Myocyte (in vitro differentiated cells): ENCODE results near the gene CELSR3. TPM values are rescaled to one million over a fixed set of nuclear protein-coding genes. Genes with fewer than 3 reads are reported as not detected.

Experiments
- DNase-seq: peaks from one replicate; pipeline ENCODE4 v3.0.0-alpha.2; 2012; ENCODE audit warnings: low read depth
- polyA plus RNA-seq: library from polyadenylated mRNA; unstranded; fragments of >200 nt; gene quantifications from one replicate; pipeline ENCODE4 v1.2.1, GENCODE V29; 2012; ENCODE audit warnings: missing spikeins
- total RNA-seq: library from RNA; depleted of rRNA; stranded (reverse); fragments of >200 nt; gene quantifications from 2 replicates; pipeline ENCODE4 v1.2.3, GENCODE V29; 2014

Gene CELSR3, protein sequence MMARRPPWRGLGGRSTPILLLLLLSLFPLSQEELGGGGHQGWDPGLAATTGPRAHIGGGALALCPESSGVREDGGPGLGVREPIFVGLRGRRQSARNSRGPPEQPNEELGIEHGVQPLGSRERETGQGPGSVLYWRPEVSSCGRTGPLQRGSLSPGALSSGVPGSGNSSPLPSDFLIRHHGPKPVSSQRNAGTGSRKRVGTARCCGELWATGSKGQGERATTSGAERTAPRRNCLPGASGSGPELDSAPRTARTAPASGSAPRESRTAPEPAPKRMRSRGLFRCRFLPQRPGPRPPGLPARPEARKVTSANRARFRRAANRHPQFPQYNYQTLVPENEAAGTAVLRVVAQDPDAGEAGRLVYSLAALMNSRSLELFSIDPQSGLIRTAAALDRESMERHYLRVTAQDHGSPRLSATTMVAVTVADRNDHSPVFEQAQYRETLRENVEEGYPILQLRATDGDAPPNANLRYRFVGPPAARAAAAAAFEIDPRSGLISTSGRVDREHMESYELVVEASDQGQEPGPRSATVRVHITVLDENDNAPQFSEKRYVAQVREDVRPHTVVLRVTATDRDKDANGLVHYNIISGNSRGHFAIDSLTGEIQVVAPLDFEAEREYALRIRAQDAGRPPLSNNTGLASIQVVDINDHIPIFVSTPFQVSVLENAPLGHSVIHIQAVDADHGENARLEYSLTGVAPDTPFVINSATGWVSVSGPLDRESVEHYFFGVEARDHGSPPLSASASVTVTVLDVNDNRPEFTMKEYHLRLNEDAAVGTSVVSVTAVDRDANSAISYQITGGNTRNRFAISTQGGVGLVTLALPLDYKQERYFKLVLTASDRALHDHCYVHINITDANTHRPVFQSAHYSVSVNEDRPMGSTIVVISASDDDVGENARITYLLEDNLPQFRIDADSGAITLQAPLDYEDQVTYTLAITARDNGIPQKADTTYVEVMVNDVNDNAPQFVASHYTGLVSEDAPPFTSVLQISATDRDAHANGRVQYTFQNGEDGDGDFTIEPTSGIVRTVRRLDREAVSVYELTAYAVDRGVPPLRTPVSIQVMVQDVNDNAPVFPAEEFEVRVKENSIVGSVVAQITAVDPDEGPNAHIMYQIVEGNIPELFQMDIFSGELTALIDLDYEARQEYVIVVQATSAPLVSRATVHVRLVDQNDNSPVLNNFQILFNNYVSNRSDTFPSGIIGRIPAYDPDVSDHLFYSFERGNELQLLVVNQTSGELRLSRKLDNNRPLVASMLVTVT (N-terminal part only)
- 2.0 and 3.2 TPM in 2 replicates for total RNA-seq
- polyA plus RNA-seq, result 3.2 TPM

DNA sequence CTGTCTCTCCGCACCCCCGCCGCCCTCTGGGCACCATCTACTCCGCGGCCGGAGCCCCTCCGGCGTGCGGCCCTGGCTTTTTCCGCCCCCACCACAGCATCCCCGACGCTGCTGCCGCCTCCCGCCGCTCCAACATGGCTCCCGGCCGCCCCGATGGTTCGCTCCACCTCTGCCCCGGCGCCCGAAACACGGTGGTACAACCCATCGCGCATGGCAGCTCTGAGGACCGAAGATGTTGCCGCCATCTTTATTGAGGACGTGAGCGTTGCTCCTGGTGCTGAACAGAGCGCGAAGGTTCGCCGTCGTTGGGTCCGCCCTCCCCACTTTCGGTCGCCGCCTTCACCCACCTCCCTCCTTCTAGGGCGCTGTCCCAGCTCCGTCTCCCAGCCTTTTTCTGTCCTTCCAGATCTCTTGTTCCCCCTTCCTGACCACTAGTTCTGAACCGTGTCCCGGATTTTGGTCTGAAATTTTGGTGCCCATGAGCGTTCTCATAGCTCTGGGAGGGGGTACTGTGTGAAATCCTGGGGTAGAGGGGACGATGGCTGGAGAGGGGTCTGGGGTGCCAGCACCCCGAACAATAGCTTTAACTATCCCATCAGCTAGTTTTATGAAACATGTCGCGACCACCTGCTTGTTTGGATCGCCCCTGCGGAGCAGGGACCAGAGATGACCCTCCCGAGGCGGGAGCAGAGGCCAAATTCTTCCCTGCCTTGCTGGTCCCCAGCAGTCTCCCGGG lies at the start of gene CELSR3:
TSS of gene CELSR3 (minus strand) at position 134 of the 736 bp plus-strand sequence. CDS start 252 bp downstream, outside the sequence.
- peak; percentile 92 for DNase-seq

- DNase-seq, result no peak
These were observed 49.0 kb upstream of the CELSR3 start for GRCh38 chr3:48711727-48712126.

DNA sequence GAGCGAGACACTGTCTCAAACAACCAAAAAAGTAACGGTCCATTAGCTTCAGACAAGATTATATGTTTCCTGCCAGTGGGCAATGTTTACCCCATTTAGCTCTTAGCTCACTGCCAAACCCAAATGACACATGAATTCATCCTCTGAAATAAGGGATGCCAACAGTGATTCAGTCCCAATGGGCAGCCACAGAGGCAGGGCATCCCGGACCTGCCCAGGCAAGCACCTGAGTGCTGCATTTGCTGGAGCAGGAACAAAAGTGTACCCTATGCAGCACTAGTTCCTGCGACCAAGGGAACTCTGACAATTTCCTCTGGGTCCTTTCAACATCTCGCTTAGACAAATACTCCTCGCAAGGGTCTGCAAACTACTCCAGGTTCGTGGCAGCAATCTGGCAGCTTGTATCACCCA lies 46.4 kb upstream of the CELSR3 start:
- DNase-seq, result peak; percentile 70

DNA sequence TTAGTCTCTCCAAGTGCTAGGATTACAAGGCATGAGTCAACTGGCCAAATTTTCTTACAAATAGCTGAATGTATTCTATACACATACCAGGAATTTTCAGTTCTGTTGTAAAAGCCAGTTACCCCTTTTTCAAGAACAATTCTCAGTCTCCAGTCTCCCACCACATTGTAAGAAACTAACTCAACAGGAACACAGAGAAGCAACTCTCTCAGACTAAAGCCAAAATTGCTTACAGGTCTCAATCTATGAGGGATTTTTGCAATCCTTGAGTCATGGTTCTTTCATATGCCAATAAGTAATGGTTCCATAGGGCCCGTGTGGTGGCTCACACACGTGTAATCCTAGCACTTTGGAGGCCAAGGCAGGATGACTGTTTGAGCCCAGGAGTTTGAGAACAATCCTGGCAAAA lies 45.8 kb upstream of the CELSR3 start:
- DNase-seq, result no peak

DNA sequence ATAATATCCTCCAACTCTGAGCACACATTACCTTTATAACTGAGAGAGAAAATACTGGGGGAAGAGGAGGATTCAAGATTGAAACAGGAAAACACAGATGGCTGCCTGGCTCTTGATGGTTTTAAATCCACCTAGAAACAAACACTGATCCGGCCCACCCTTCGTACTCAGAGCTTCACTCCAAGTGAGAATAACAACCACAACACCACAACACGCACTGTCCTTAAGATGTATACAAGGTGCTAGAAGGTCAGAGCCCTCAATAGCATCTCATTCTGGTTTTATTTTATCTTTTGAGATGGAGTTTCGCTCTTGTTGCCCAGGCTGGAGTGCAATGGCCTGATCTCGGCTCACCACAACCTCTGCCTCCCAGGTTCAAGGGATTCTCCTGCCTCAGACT lies 44.5 kb upstream of the CELSR3 start:
- no peak for DNase-seq

GRCh38 chr3:48702320-48702920 lies 39.7 kb upstream of the CELSR3 start:
- DNase-seq, result no peak

GRCh38 chr3:48700731-48701405 lies 38.2 kb upstream of the CELSR3 start:
- DNase-seq, result no peak

DNA sequence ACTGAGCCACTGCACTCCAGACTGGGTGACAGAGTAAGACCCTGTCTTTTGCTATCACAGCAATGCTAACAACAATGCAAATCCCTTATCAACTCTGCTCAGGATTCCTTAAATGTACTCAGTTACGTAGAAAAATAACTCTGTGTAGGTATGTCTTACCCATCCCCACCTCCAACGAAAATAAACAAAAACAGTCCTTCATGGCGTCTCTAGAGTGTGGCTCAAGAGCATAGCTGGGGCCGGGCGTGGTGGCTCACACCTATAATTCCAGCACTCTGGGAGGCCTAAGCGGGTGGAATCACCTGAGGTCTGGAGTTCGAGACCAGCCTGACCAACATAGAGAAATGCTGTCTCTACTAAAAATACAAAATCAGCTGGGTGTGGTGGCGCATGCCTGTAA lies 36.2 kb upstream of the CELSR3 start:
- no peak for DNase-seq

GRCh38 chr3:48697952-48698351 lies 35.3 kb upstream of the CELSR3 start:
- no peak for DNase-seq

- DNase-seq, result no peak
These were observed 33.9 kb upstream of the CELSR3 start for GRCh38 chr3:48696601-48697000.

DNA sequence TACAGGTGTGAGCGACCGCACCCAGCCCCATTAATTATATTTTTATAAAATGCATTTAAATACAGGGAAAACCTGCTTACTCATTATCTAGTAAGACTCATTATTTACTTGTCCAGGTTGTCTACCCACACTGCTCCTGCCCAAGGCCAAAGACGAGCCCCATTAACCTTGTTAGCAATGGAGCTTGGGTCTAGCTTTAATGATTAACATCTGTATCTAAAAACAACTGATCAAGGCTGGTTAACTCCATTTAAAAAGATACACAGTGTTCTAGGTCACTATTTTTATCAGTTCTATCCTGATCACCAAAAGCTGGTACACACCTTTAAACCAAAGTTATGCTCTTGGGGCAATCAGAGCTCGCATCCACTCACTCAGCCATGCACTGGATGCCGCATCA lies 33.5 kb upstream of the CELSR3 start:
- no peak for DNase-seq

DNA sequence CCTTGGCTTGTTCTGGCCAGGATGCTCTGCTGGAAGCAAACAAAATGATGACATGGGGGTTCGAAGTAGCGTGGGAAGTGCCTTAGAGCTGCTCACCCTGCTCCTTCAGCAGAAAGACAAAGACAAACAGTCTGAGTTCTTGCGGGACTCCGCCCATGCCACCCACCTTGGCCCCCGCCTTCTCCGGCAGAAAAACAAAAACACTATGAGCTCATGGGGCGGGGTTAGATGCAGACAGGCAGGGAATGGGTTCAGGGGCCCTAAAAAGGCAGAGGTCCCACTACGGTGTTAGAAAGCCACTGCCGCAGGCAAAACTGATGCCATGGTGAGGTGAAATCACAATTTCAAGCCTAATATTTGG lies 32.7 kb upstream of the CELSR3 start:
- DNase-seq, result no peak

DNA sequence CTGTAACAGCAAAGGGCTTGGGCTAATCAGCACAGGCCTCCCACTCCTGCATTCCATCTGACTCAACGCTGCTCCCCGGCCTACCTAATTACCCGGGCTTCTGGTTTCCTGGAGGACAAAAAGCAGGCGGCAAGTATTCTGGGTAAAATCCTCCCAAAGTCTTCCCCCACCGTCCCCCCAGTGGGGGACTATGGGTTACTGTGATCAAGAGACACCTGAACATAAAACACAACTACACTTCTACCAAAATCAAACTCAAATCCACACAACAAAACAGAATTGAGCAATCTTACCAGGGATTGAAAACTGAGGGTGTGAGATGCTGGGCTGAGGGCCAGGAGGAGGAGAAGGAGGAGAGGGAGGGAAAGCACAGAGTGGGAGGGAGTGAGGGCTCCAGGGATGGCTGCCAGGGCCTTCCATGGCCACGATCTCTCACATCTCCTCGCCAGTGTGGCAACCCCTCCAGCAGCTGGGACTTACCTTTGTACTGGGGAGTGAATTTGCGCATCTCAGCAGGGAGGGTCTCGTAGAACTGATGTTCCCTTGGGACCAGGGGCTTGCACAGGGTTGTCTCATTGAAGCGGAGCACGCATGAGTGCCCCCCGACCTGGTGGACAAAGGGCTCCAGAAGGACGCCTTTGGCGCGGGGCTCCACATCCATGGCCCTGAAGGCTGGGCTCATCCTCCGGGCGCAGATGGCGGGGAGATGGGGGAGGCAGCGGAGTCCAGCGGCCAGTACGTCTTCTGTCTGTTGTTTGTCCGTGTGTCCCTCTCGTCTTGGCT lies 32.1 kb upstream of the CELSR3 start:
- DNase-seq, result peak; percentile 72

GRCh38 chr3:48693826-48694225 lies 31.1 kb upstream of the CELSR3 start:
- no peak for DNase-seq

DNA sequence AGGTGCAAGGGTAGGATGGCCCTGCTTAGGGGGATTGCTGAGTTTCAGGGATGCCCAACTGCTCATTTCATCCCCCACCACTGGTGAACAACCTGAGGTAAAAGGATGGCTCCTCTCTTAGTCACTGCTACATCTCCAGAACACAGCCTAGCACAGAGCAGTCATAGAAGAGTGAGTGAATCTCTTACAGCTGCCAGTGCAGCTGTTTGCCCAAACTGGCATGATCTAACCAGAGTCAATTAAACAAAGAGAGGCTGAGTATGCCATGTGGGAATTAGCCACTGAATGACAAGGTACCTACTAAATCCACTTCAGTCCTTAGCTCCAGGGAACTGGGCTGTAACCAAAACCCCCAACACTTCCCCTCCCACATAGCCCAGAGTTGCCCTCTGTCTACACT lies 29.9 kb upstream of the CELSR3 start:
- peak; percentile 83 for DNase-seq

DNA sequence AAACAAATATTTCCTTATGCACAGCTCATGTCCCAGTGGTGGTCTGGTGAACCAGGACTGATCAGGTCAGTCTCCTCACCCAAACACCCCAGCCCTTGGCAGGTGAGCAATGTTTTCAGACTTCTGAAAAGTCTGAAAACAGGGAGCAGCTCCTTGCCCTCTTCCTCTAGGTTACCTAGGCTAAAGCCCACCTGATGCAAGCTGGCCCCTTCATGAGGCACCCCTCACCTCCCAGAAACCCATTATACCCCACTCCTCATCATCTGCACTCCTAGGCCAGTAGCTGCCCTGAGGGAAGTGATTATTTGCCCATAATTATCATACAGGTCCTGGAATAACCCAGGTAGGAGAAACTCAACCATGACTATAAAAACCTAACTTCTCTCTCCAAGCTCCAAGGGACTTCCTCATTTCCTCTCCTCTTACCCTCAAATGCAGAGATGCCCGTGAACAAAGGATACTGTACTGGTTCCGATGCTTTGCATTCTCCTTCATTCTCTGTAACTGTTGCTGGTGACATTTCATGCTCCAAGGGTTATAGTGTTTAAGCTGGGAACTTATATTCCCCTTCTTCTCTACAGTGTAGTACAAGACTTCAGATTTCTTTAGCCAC lies 28.3 kb upstream of the CELSR3 start:
- no peak for DNase-seq

DNA sequence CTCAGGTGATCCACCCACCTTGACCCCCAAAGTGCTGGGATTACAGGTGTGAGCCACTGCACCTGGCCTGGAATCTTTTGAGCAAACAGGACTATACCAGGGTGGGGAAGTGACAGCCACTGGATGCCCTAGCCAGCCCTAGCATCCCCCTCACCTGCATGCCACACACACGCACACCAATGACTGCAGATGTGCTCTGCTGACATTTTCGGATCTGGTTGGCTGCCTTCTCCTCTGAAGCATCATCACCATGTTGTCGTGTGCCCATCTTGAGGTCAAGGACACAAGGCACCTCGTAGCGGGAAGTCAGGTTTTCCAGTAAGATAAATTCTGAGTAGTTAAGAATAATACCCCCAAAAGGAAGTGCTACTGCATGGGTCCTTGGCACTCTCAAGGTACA lies 26.7 kb upstream of the CELSR3 start:
- DNase-seq, result no peak

DNA sequence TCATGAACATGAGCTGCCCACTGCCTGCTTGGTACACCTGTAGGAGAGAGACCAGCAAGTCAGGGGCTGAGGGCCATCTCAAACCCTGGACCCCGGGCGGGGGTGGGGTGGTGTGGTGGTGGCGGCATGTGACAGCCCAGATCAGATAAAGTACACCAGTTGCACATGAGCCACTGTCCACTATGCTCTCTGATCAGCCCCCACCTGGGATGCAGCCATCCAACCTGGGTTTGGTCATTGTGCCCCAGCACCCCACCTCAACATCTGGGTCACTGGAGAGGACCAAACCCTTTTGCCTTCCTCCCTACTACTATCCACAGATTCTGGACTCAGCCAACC lies 26.0 kb upstream of the CELSR3 start:
- no peak for DNase-seq
